Activated CD4-positive, alpha-beta T cell treated with anti-CD3 and anti-CD28 coated beads, Interleukin-2, amount 50 U/mL, for 48 hours (primary cell): ENCODE results near the gene GNG10.
"Not testable (repeated sequence)": the region's sequence is repeated elsewhere in the genome, so short reads cannot be mapped to it uniquely, and the experiment has no call there.

Experiments used
- DNase-seq, 2 experiments: peaks; one replicate each; pipeline ENCODE4 v3.0.0-alpha.2; 2020

Gene GNG10

GRCh38 chr9:111661150-111661801, at the start of gene GNG10:
TSS of gene GNG10 (plus strand) at chr9:111661605. CDS start at chr9:111661635, 30 bp downstream.
- peak; percentile 65 to 69 for DNase-seq

- DNase-seq = no peak
Measured at GRCh38 chr9:111613436-111614040, 47.9 kb upstream of the GNG10 start.

- DNase-seq = no peak
Measured at GRCh38 chr9:111615928-111616327, 45.5 kb upstream of the GNG10 start.

- not testable (repeated sequence) for DNase-seq
Measured at GRCh38 chr9:111617349-111617748, 44.1 kb upstream of the GNG10 start.

GRCh38 chr9:111621895-111622480, 39.4 kb upstream of the GNG10 start:
- peak in 1 of 2 experiments; percentile 21 for DNase-seq

GRCh38 chr9:111622626-111623025, 38.8 kb upstream of the GNG10 start:
- DNase-seq = no peak

GRCh38 chr9:111627260-111627963, 34.0 kb upstream of the GNG10 start:
- DNase-seq = no peak

- DNase-seq = no peak
Measured at GRCh38 chr9:111628411-111628810, 33.0 kb upstream of the GNG10 start.

- DNase-seq = no peak
Measured at GRCh38 chr9:111630182-111630963, 31.0 kb upstream of the GNG10 start.

GRCh38 chr9:111630964-111631213, 30.5 kb upstream of the GNG10 start:
- DNase-seq = no peak

GRCh38 chr9:111631214-111631971, 30.0 kb upstream of the GNG10 start, which contains the start of gene DNAJC25:
TSS of gene DNAJC25 (plus strand) at chr9:111631334. CDS start at chr9:111631408, 74 bp downstream.
- DNase-seq = peak; percentile 94 to 96

GRCh38 chr9:111632060-111632459, 29.3 kb upstream of the GNG10 start:
- DNase-seq = no peak

- no peak for DNase-seq
Measured at GRCh38 chr9:111632695-111633388, 28.6 kb upstream of the GNG10 start.

GRCh38 chr9:111633389-111633736, 28.0 kb upstream of the GNG10 start:
- DNase-seq = no peak

- no peak for DNase-seq
Measured at GRCh38 chr9:111634860-111635259, 26.5 kb upstream of the GNG10 start.

GRCh38 chr9:111637421-111637950, 23.9 kb upstream of the GNG10 start:
- no peak for DNase-seq

GRCh38 chr9:111644195-111644772, 17.1 kb upstream of the GNG10 start:
- no peak for DNase-seq

- DNase-seq = no peak
Measured at GRCh38 chr9:111645806-111646205, 15.6 kb upstream of the GNG10 start.

GRCh38 chr9:111646417-111646816, 15.0 kb upstream of the GNG10 start:
- no peak for DNase-seq

GRCh38 chr9:111648066-111648465, 13.3 kb upstream of the GNG10 start:
- no peak for DNase-seq

- no peak for DNase-seq
Measured at GRCh38 chr9:111649016-111649415, 12.4 kb upstream of the GNG10 start.
